Esophagus muscularis mucosa (tissue), 4 donors: ENCODE data around the gene HIBADH. TPM values are rescaled to one million over a fixed set of nuclear protein-coding genes. Genes with fewer than 3 reads are reported as not detected.

ENCODE experiments used
- DNase-seq: peaks from one replicate; pipeline ENCODE4 v3.0.0-alpha.2; 2017; ENCODE audit errors: extremely low spot score
- H3K27ac ChIP-seq, 4 donors: fragments of 200-600 bp; sonication (generic); replicated peaks in 1 of 4; 1 replicate in 3 of 4; 2 replicates in 1 of 4; pipeline ENCODE4 v1.5.1; 2016 to 2019; ENCODE audit warnings: mild to moderate bottlenecking in 1 of 4
- H3K27me3 ChIP-seq, 4 donors: fragments of 200-600 bp; sonication (generic); one replicate each; pipeline versions ENCODE4 v1.5.1 to v1.6.0; 2016 to 2019
- H3K36me3 ChIP-seq, 4 donors: fragments of 200-600 bp; sonication (generic); one replicate each; pipeline ENCODE4 v1.5.1; 2016 to 2019
- H3K4me1 ChIP-seq, 4 donors: fragments of 200-600 bp; sonication (generic); one replicate each; pipeline ENCODE4 v1.5.1; 2016 to 2019
- H3K4me3 ChIP-seq, 4 donors: fragments of 200-600 bp; sonication (generic); 1 replicate in 2 of 4; 2 replicates in 2 of 4; pipeline ENCODE4 v1.5.1; 2016 to 2019; ENCODE audit warnings: mild to moderate bottlenecking in 4 of 4, moderate library complexity in 1 of 4
- H3K9me3 ChIP-seq, 4 donors: fragments of 200-600 bp; sonication (generic); 1 replicate in 3 of 4; 2 replicates in 1 of 4; pipeline ENCODE4 v1.5.1; 2016 to 2019
- EP300 ChIP-seq: sonication (generic); formaldehyde crosslinking; IDR thresholded peaks from one replicate; pipeline ENCODE4 v1.6.1; 2017; ENCODE audit warnings: antibody characterized with exemption
- POLR2A ChIP-seq: fragments of 450-650 bp; IDR thresholded peaks from one replicate; pipeline ENCODE4 v1.6.1; 2017; ENCODE audit warnings: antibody characterized with exemption, moderate library complexity, mild to moderate bottlenecking, low read depth
- POLR2AphosphoS5 ChIP-seq, 2 donors: sonication (generic); formaldehyde crosslinking; IDR thresholded peaks; one replicate each; pipeline ENCODE4 v1.6.1; 2017; ENCODE audit warnings: antibody characterized with exemption in 2 of 2
- WGBS: methylation state at CpG from one replicate; pipeline ENCODE4 v1.1.5; 2018; 5-methylcytosine and 5-hydroxymethylcytosine counted together
- intact Hi-C: fragments of 100-400 bp; cut with DNase I; formaldehyde crosslinking; loops from one replicate; pipeline ENCODE4 v1.15.1; 2023
- total RNA-seq, 4 donors: library from RNA; depleted of rRNA; stranded (reverse); fragments of >200 nt; gene quantifications; one replicate each; pipeline versions ENCODE4 v1.1.0 to v1.2.1, GENCODE V29; 2016
- TF ChIP-seq, protein P1 (sequence below), 3 experiments: fragments of 200-600 bp in 2 of 3; fragments of 450-650 bp in 1 of 3; sonication (generic) in 2 of 3; IDR thresholded peaks; one replicate each; pipeline ENCODE4 v1.5.1; 2017 to 2019; ENCODE audit warnings: antibody characterized with exemption in 3 of 3, mild to moderate bottlenecking in 2 of 3, moderate library complexity in 1 of 3

HIBADH gene
- total RNA-seq, 4 donors from 2014 or later = 45.4 to 66.0 (median 52.3) TPM

DNA sequence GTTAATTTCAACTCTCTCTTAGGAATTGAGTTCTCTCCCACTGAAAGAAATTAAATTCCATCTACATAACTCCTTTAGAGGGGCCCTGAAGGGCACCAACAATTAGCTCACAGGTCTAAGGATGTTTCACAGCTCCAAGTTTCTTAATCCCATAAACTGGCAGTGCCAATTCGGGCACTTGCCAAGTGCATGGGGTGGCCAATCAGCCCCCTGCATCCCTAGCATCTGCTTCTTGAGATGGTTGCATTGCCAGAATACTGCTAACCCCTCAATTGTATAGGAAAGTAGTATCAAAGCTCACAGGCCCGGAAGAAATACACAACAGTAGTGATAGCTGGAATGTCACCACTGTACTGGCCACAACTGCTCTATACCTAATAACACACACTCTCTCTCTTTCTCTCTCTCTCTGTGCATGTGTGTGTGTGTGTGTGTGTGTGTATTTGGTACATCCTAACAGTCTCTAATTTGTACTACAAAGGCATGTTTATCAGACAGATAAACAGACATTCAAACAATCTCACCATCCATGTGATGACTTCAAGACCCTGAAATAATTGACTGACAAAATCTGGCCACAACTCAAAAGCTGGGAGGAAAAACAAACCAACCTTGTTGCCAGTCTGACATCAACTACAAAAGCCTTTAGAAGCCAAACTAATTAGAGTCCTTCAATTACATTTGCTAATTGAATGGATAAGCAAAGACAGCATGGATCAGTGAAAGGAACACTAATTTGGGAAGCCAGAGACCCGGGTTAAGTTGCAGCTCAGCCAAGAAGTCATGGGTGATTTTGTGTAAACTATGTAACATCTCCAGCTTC lies 27.8 kb downstream of the HIBADH start:
- intact Hi-C loops = no loop called here
- H3K4me1 ChIP-seq = peaks cover 0 to 13% (median 9%) of the 10 kb centered on the region in 4 donors
- H3K9me3 ChIP-seq = no peaks in the 10 kb centered on the region
- 76% methylated on average over 3 of the region's 3 CpGs for WGBS
- H3K27ac ChIP-seq = no peak overlapping the region
- H3K4me3 ChIP-seq = no peak overlapping the region
- no peak for DNase-seq
- TF ChIP-seq, protein P1, sequence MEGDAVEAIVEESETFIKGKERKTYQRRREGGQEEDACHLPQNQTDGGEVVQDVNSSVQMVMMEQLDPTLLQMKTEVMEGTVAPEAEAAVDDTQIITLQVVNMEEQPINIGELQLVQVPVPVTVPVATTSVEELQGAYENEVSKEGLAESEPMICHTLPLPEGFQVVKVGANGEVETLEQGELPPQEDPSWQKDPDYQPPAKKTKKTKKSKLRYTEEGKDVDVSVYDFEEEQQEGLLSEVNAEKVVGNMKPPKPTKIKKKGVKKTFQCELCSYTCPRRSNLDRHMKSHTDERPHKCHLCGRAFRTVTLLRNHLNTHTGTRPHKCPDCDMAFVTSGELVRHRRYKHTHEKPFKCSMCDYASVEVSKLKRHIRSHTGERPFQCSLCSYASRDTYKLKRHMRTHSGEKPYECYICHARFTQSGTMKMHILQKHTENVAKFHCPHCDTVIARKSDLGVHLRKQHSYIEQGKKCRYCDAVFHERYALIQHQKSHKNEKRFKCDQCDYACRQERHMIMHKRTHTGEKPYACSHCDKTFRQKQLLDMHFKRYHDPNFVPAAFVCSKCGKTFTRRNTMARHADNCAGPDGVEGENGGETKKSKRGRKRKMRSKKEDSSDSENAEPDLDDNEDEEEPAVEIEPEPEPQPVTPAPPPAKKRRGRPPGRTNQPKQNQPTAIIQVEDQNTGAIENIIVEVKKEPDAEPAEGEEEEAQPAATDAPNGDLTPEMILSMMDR (IDR thresholded peaks at IDR 0.05) = no peak
- TF ChIP-seq POLR2A = no peak
- no peak for TF ChIP-seq EP300
- TF ChIP-seq POLR2AphosphoS5 (IDR thresholded peaks at IDR 0.05) = no peak
- H3K36me3 ChIP-seq = peaks cover 0 to 14% (median 0%) of the 10 kb centered on the region in 4 donors
- H3K27me3 ChIP-seq = no peaks in the 10 kb centered on the region

DNA sequence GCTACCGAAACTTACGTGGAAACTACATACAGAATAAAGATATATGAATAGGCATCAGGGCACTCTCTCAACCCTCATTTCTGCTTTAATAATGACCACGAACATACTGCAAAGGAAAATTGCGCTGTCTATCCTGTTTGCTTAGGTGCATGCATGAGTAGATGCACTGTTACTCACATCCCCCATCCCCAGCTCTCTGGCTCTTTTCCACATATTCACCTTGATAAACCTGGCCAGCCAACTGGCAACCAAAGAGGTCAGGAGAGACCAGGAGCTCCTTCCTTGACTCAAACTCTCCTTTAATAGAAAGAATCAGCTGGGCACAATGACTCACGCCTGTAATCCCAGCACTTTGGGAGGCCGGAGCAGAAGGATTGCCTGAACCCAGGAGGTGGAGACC lies 29.6 kb downstream of the HIBADH start:
- intact Hi-C loops = no loop called here
- no peak overlapping the region for H3K27ac ChIP-seq
- H3K27me3 ChIP-seq = no peaks in the 10 kb centered on the region
- TF ChIP-seq, protein P1 (IDR thresholded peaks at IDR 0.05) = no peak
- TF ChIP-seq POLR2A = no peak
- no peak for TF ChIP-seq EP300
- TF ChIP-seq POLR2AphosphoS5 (IDR thresholded peaks at IDR 0.05) = no peak
- DNase-seq = no peak
- peaks cover 0 to 13% (median 9%) of the 10 kb centered on the region in 4 donors for H3K4me1 ChIP-seq
- H3K9me3 ChIP-seq = no peaks in the 10 kb centered on the region
- 91% methylated on average over 6 of the region's 6 CpGs for WGBS
- H3K36me3 ChIP-seq = peaks cover 0 to 19% (median 0%) of the 10 kb centered on the region in 4 donors
- H3K4me3 ChIP-seq = no peak overlapping the region

DNA sequence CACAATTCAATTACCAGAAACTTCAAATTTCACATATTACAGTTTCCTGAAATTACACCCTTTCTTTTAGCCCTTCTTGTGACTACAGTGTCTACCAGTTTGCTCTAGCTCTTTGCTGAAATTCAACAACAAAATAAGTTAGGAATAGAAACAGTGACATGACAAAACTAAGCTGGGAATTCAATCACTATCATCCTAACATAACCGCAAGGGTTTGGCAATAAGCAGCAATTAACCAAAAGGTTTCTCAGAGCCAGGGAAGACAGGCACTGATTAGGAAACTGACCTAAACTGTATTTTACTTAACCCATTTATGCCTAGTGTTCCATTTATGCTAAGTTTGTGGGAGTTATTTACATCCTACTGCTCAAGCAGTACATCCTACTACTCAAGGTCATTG lies 31.3 kb downstream of the HIBADH start:
- Histone ChIP-seq H3K36me3 (peaks cover 0 to 23% (median 0%) of the 10 kb centered on the region in 4 donors), H3K27ac (no peak overlapping the region), H3K9me3 (no peaks in the 10 kb centered on the region), H3K4me1 (peaks cover 0 to 9% (median 4%) of the 10 kb centered on the region in 4 donors), H3K27me3 (no peaks in the 10 kb centered on the region), H3K4me3 (no peak overlapping the region)
- no peak for DNase-seq
- intact Hi-C loops = no loop called here
- WGBS = 94% methylated on average over 1 of the region's 1 CpG
- TF ChIP-seq POLR2A (no peak), EP300 (no peak), POLR2AphosphoS5 (IDR thresholded peaks at IDR 0.05) (no peak)
- TF ChIP-seq, protein P1 (IDR thresholded peaks at IDR 0.05) = no peak

DNA sequence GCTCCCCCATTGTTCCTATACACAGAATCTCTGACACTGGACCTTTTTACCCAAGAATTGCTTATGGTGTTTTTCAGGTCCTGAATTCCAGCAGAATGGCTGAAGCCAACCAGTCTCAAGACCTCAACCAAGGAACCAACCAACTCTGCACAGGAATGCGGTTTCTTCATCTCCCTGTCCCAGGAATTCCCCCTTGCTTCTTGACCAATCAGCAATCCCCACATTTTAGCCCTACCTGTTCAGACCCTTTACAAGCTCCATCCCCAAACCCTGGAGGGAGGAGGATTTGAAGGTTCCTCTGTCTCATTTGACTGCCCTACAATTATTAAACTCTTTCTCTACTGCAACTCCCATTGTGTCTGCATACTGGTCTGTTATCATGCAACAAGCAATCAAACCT lies 35.5 kb downstream of the HIBADH start:
- peaks cover 0 to 27% (median 0%) of the 10 kb centered on the region in 4 donors for H3K36me3 ChIP-seq
- H3K4me3 ChIP-seq = no peak overlapping the region
- H3K27ac ChIP-seq = no peak overlapping the region
- TF ChIP-seq EP300 = no peak
- TF ChIP-seq POLR2AphosphoS5 (IDR thresholded peaks at IDR 0.05) = no peak
- TF ChIP-seq, protein P1 (IDR thresholded peaks at IDR 0.05) = no peak
- no peak for TF ChIP-seq POLR2A
- no peaks in the 10 kb centered on the region for H3K4me1 ChIP-seq
- H3K9me3 ChIP-seq = no peaks in the 10 kb centered on the region
- intact Hi-C loops = no loop called here
- no peaks in the 10 kb centered on the region for H3K27me3 ChIP-seq
- WGBS = 96% methylated on average over 1 of the region's 1 CpG
- DNase-seq = no peak
